Posterior vena cava (tissue), 2 donors: ENCODE measurements around the gene NELL2. TPM values are rescaled to one million over a fixed set of nuclear protein-coding genes. Genes with fewer than 3 reads are reported as not detected.

Experiments used
- total RNA-seq, 2 donors: library from RNA; stranded (reverse); fragmentation: NEBNext Ultra II Directional; extraction: Animal tissue kit (Norgen Biotek cat#: 25700); gene quantifications; one replicate each; pipeline ENCODE4 v1.2.1, GENCODE V29; 2021
- donor health status: DM: yes; HTN: yes; CAD: no.
- donor health status: DM: yes; HTN: yes; CAD: no.

Gene NELL2
- total RNA-seq, 2 donors from 2014 or later, result 0.52 to 1.3 TPM

Other genes starting within 250 kb of the NELL2 start
- under 1 TPM; 0.19 to 0.93 TPM for gene DBX2, start 174.8 kb upstream of the NELL2 start, total RNA-seq